Astrocyte (in vitro differentiated cells and primary cell): ENCODE measurements around the gene IQCN. TPM values are rescaled to one million over a fixed set of nuclear protein-coding genes. Genes with fewer than 3 reads are reported as not detected.

Source experiments
- DNase-seq: peaks from one replicate; pipeline ENCODE4 v3.0.0-alpha.2; 2010; ENCODE audit warnings: low read depth
- FAIRE-seq: peaks from 2 replicates; lab custom pipeline; 2011; peaks lifted over from hg19 to GRCh38; lab: Jason Lieb, UNC
- H2AFZ ChIP-seq: 2 replicates; pipeline ENCODE4 v1.6.0; 2012; ENCODE audit warnings: low read depth, low read length, inconsistent platforms
- H3K27ac ChIP-seq: 2 replicates; pipeline ENCODE4 v1.5.1; 2011; ENCODE audit warnings: low read depth, low read length, inconsistent platforms
- H3K27me3 ChIP-seq: 2 replicates; pipeline ENCODE4 v1.6.0; 2011; ENCODE audit warnings: low read length, inconsistent platforms; ENCODE audit not compliant: insufficient read depth
- H3K36me3 ChIP-seq: 2 replicates; pipeline ENCODE4 v1.5.1; 2011; ENCODE audit warnings: low read length, inconsistent platforms; ENCODE audit not compliant: insufficient read depth
- H3K4me1 ChIP-seq: 2 replicates; pipeline ENCODE4 v1.5.1; 2011; ENCODE audit warnings: low read length, inconsistent platforms; ENCODE audit not compliant: insufficient read depth
- H3K4me2 ChIP-seq: 2 replicates; pipeline ENCODE4 v1.6.0; 2012; ENCODE audit warnings: low read length, inconsistent platforms
- H3K4me3 ChIP-seq: 2 replicates; pipeline ENCODE4 v1.5.1; 2011; ENCODE audit warnings: low read depth, mild to moderate bottlenecking, low read length, inconsistent platforms; ENCODE audit not compliant: insufficient read depth
- H3K79me2 ChIP-seq: 2 replicates; pipeline ENCODE4 v1.6.0; 2012; ENCODE audit warnings: mild to moderate bottlenecking, low read length, inconsistent platforms; ENCODE audit not compliant: insufficient read depth
- H3K9ac ChIP-seq: 2 replicates; pipeline ENCODE4 v1.6.0; 2012; ENCODE audit warnings: mild to moderate bottlenecking, low read length, inconsistent platforms
- H3K9me3 ChIP-seq: 2 replicates; pipeline ENCODE4 v1.5.1; 2012; ENCODE audit warnings: low read depth, mild to moderate bottlenecking, low read length, inconsistent platforms; ENCODE audit not compliant: insufficient read depth
- H4K20me1 ChIP-seq: 2 replicates; pipeline ENCODE4 v1.6.0; 2012; ENCODE audit warnings: low read length, inconsistent platforms; ENCODE audit not compliant: insufficient read depth
- H3K27ac Mint-ChIP-seq: one replicate; pipeline ENCODE4 v1.8.0; 2021; ENCODE audit warnings: mild to moderate bottlenecking, mixed read lengths; ENCODE audit not compliant: unreplicated experiment
- H3K27me3 Mint-ChIP-seq: one replicate; pipeline ENCODE4 v1.8.0; 2021; ENCODE audit warnings: low read depth, mixed read lengths; ENCODE audit not compliant: unreplicated experiment
- H3K36me3 Mint-ChIP-seq: one replicate; pipeline ENCODE4 v1.8.0; 2021; ENCODE audit warnings: low read depth, mixed read lengths; ENCODE audit not compliant: unreplicated experiment
- H3K4me1 Mint-ChIP-seq: one replicate; pipeline ENCODE4 v1.8.0; 2021; ENCODE audit warnings: low read depth, mixed read lengths; ENCODE audit not compliant: unreplicated experiment
- H3K4me3 Mint-ChIP-seq: one replicate; pipeline ENCODE4 v1.8.0; 2021; ENCODE audit warnings: mild to moderate bottlenecking, moderate library complexity, mixed read lengths; ENCODE audit not compliant: unreplicated experiment
- H3K9me3 Mint-ChIP-seq: one replicate; pipeline ENCODE4 v1.8.0; 2021; ENCODE audit warnings: mild to moderate bottlenecking, mixed read lengths; ENCODE audit not compliant: unreplicated experiment
- EZH2 ChIP-seq: IDR thresholded peaks from 2 replicates; pipeline ENCODE4 v1.6.1; 2012; ENCODE audit warnings: mild to moderate bottlenecking, low read length, inconsistent platforms; ENCODE audit not compliant: insufficient read depth
- total RNA-seq: library from RNA; stranded (reverse); gene quantifications from 2 replicates; pipeline ENCODE4 v1.2.1, GENCODE V29; 2021
- TF ChIP-seq, protein P1 (sequence below): IDR thresholded peaks from 2 replicates; pipeline ENCODE4 v1.5.1; 2011; ENCODE audit warnings: low read depth, mild to moderate bottlenecking, inconsistent platforms, low read length, moderate library complexity; ENCODE audit not compliant: insufficient read depth

The IQCN gene
- total RNA-seq, 1 donor from 2014 or later, result 1.7 TPM

DNA sequence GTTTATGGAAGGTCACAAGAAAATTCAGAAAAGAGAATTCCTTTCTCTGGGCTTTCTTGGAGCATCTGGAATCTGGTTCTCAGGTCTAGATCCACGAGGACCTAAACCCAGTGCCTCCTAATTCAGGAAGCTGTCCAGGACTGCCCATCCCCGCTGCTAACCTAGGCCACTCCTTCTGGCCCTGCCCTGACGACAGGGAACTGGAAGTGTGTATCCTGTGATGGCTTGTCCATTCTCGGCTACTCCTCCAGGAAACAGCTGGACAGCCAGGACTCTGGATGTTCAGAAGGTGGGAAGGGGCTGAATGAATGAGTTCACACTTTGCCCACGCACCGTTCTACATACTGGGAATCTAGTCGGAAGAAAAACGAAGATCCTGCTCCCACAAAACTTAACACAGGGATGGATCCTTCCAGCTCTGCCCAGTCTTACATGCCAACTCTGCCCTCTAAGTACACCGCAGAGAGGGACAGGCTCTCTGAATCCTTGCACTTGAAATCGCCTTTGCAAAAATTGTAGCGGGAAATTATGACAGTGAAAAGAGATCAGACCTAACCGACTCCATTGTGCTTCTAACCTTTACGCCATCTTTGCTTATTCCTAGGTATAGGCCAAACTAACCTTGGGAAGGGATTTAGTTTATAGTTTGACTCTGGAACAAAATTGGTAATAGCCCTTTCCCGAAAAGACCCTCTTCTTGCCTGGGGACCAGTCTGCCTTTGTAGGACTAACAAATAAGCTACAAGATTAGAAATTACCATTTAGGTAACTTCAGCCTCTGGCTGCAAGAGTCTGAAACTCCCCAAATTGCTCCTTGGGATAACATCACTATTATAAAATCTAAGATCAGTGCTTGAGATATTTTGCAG, 46.8 kb upstream of the IQCN start:
- peaks cover 3% of the 10 kb centered on the region for H3K36me3 ChIP-seq
- H3K79me2 ChIP-seq, result peaks cover 48% of the 10 kb centered on the region
- Mint-ChIP-seq H3K27ac (peak overlapping the region; percentile 86), H3K4me3 (peak overlapping the region; percentile 90), H3K27me3 (no peaks in the 10 kb centered on the region), H3K36me3 (peaks cover 3% of the 10 kb centered on the region), H3K4me1 (peaks cover 22% of the 10 kb centered on the region), H3K9me3 (no peaks in the 10 kb centered on the region)
- no peak overlapping the region for H3K27ac ChIP-seq
- H3K4me1 ChIP-seq, result peaks cover 26% of the 10 kb centered on the region
- peak overlapping the region; percentile 88 for H3K4me2 ChIP-seq
- no peak for TF ChIP-seq EZH2
- TF ChIP-seq, protein P1, sequence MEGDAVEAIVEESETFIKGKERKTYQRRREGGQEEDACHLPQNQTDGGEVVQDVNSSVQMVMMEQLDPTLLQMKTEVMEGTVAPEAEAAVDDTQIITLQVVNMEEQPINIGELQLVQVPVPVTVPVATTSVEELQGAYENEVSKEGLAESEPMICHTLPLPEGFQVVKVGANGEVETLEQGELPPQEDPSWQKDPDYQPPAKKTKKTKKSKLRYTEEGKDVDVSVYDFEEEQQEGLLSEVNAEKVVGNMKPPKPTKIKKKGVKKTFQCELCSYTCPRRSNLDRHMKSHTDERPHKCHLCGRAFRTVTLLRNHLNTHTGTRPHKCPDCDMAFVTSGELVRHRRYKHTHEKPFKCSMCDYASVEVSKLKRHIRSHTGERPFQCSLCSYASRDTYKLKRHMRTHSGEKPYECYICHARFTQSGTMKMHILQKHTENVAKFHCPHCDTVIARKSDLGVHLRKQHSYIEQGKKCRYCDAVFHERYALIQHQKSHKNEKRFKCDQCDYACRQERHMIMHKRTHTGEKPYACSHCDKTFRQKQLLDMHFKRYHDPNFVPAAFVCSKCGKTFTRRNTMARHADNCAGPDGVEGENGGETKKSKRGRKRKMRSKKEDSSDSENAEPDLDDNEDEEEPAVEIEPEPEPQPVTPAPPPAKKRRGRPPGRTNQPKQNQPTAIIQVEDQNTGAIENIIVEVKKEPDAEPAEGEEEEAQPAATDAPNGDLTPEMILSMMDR, result no peak
- H3K9me3 ChIP-seq, result no peaks in the 10 kb centered on the region
- no peak for FAIRE-seq
- H3K27me3 ChIP-seq, result no peaks in the 10 kb centered on the region
- H4K20me1 ChIP-seq, result no peaks in the 10 kb centered on the region
- H3K4me3 ChIP-seq, result no peak overlapping the region
- peak overlapping the region; percentile 93 for H3K9ac ChIP-seq
- no peak for DNase-seq
- H2AFZ ChIP-seq, result no peak overlapping the region

DNA sequence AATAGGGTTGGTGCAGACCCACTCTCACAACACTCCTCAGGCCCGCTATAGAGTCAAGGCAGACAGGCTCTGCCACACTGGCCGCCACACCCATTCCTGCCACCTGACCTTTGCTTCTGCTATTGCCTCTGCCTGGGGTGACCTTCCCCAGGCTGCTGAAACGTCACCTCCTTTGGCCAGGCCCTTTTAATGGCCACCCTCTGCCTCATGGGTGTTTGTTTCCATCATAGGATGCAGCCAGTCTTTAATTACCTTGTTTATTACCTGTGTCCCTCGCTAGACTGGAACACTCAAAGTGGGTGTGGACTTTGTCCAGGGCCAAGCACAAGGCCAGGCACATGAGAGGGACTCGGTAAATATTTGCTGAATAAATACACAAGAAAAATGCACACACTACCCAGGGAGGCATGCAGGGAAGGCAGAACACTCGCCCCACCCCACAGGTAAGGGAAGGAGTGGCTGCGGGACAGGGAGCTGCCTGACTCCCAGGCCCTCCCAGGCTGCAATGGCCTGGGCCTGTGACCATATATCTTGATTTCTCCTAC, 45.4 kb upstream of the IQCN start:
- H3K9me3 ChIP-seq, result no peaks in the 10 kb centered on the region
- H3K27me3 ChIP-seq, result no peaks in the 10 kb centered on the region
- DNase-seq (no peak), FAIRE-seq (no peak)
- no peak overlapping the region for H3K4me3 ChIP-seq
- Mint-ChIP-seq H3K9me3 (no peaks in the 10 kb centered on the region), H3K4me3 (no peak overlapping the region), H3K4me1 (peaks cover 22% of the 10 kb centered on the region), H3K27me3 (no peaks in the 10 kb centered on the region), H3K27ac (no peak overlapping the region), H3K36me3 (peaks cover 3% of the 10 kb centered on the region)
- no peaks in the 10 kb centered on the region for H4K20me1 ChIP-seq
- H3K4me2 ChIP-seq, result no peak overlapping the region
- H3K9ac ChIP-seq, result no peak overlapping the region
- peaks cover 3% of the 10 kb centered on the region for H3K36me3 ChIP-seq
- peaks cover 48% of the 10 kb centered on the region for H3K79me2 ChIP-seq
- no peak for TF ChIP-seq EZH2
- TF ChIP-seq, protein P1, result no peak
- H3K4me1 ChIP-seq, result peaks cover 26% of the 10 kb centered on the region
- no peak overlapping the region for H3K27ac ChIP-seq
- H2AFZ ChIP-seq, result no peak overlapping the region
